ENCODE measurements around the gene MDM2.

The MDM2 gene

DNA sequence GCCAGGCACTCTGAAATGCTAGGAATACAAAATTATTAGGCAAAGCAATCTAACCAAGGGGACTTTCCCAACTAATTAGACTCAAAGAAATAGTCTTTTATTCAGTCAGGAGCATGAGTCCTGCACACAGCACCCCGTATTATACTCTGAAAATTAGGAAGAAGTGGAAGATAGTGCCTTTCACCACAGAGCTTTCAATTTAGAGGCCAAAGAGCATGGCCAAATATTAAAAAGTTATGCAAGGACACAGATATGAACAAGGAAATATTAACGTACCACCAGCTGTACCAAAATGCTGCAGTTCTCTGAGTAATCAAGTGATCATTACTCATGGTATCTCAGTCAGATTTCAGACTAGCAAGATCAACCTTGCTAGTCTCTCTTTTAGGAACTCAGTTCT lies 22.6 kb upstream of the MDM2 start:
- Histone ChIP-seq H3K9me3 (ENCODE audit: control insufficient read depth, low read length) (no peaks in the 10 kb centered on the region), H3K4me1 (ENCODE audit: control insufficient read depth, insufficient read depth, low read length) (no peaks in the 10 kb centered on the region), H3K36me3 (ENCODE audit: control insufficient read depth, insufficient read depth, low read length) (no peaks in the 10 kb centered on the region), H3K27me3 (ENCODE audit: control insufficient read depth, insufficient read depth, low read length, poor library complexity, severe bottlenecking) (no peaks in the 10 kb centered on the region), H3K27ac (ENCODE audit: insufficient read depth, low read depth, low read length, poor library complexity, severe bottlenecking) (no peak overlapping the region), H3K4me3 (ENCODE audit: insufficient read depth, low read depth, low read length) (no peak overlapping the region)
- WGBS, 2 experiments: 90 to 93% methylated on average over 2 of the region's 2 CpGs

GRCh38 chr12:68785823-68786222 lies 22.2 kb upstream of the MDM2 start:
- Histone ChIP-seq H3K9me3 (ENCODE audit: control insufficient read depth, low read length) (no peaks in the 10 kb centered on the region), H3K4me1 (ENCODE audit: control insufficient read depth, insufficient read depth, low read length) (no peaks in the 10 kb centered on the region), H3K4me3 (ENCODE audit: insufficient read depth, low read depth, low read length) (no peak overlapping the region), H3K27me3 (ENCODE audit: control insufficient read depth, insufficient read depth, low read length, poor library complexity, severe bottlenecking) (no peaks in the 10 kb centered on the region), H3K27ac (ENCODE audit: insufficient read depth, low read depth, low read length, poor library complexity, severe bottlenecking) (no peak overlapping the region), H3K36me3 (ENCODE audit: control insufficient read depth, insufficient read depth, low read length) (no peaks in the 10 kb centered on the region)
- 94 to 95% methylated on average over 4 to 5 of the region's 5 CpGs for WGBS, 2 experiments

GRCh38 chr12:68786929-68787328 lies 21.0 kb upstream of the MDM2 start:
- Histone ChIP-seq H3K4me1 (ENCODE audit: control insufficient read depth, insufficient read depth, low read length) (no peaks in the 10 kb centered on the region), H3K9me3 (ENCODE audit: control insufficient read depth, low read length) (no peaks in the 10 kb centered on the region), H3K36me3 (ENCODE audit: control insufficient read depth, insufficient read depth, low read length) (no peaks in the 10 kb centered on the region), H3K27ac (ENCODE audit: insufficient read depth, low read depth, low read length, poor library complexity, severe bottlenecking) (no peak overlapping the region), H3K4me3 (ENCODE audit: insufficient read depth, low read depth, low read length) (no peak overlapping the region), H3K27me3 (ENCODE audit: control insufficient read depth, insufficient read depth, low read length, poor library complexity, severe bottlenecking) (no peaks in the 10 kb centered on the region)
- 100% methylated on average over 2 of the region's 2 CpGs for WGBS, 2 experiments

DNA sequence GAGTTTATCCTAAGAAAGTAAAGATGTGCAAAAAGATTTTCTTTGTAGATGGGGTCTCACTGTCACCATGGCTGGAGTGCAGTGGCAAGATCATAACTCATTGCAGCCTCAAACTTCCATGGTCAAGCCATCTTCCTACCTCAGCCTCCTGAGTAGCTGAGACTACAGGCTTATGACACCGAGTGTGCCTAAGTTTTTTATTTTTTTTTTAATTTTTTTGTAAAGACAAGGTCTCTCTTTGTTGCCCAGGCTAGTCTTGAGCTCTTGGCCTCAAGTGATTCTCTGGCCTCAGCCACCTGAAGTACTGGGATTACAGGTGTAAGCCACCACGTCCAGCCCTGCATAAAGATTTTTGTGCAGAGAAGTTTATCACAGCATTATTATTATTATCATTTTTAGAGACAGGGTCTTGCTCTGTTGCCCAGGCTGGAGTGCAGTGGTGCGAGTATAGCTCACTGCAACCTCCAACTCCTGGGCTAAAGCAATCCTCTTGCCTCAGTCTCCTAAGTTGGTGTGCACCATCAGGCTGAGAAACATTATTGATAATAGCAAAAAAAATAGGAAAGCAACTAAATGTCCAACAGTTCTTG lies 19.3 kb upstream of the MDM2 start:
- 87 to 94% methylated on average over 3 of the region's 3 CpGs for WGBS, 2 experiments
- H3K36me3 ChIP-seq (ENCODE audit: control insufficient read depth, insufficient read depth, low read length): no peaks in the 10 kb centered on the region

DNA sequence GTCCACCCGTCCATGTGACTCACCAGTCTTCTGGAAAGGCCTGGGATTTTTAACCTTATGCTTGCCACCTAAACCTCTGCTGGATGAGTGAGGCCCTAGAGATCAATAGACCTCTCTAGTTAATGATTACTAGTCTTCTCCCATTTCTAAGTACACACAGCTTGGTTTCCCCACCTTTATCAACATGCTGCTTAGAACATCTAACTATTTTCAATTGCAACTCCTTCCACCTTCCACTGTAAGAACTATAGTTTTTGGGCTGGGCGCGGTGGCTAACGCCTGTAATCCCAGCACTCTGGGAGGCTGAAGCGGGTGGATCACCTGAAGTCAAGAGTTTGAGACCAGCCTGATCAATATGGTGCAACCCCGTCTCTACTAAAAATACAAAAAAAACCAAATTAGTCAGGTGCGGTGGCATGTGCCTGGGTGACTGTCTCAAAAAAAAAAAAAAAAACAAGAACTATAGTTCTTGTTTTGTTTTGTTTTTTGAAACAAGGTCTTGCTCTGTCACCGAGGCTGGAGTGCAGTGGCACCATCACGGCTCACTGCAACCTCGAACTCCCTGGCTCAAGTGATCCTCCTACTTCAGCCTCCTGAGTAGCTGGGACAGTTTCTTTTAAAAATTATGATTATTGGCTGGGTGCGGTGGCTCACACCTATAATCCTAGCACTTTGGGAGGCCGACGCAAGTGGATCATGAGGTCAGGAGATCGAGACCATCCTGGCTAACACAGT lies 18.7 kb upstream of the MDM2 start:
- Histone ChIP-seq H3K4me1 (ENCODE audit: control insufficient read depth, insufficient read depth, low read length) (no peaks in the 10 kb centered on the region), H3K4me3 (ENCODE audit: insufficient read depth, low read depth, low read length) (no peak overlapping the region), H3K9me3 (ENCODE audit: control insufficient read depth, low read length) (no peaks in the 10 kb centered on the region), H3K27me3 (ENCODE audit: control insufficient read depth, insufficient read depth, low read length, poor library complexity, severe bottlenecking) (no peaks in the 10 kb centered on the region), H3K36me3 (ENCODE audit: control insufficient read depth, insufficient read depth, low read length) (no peaks in the 10 kb centered on the region), H3K27ac (ENCODE audit: insufficient read depth, low read depth, low read length, poor library complexity, severe bottlenecking) (no peak overlapping the region)
- WGBS, 2 experiments: 95% methylated on average over 12 to 14 of the region's 14 CpGs

More for the DNA sequence above, 19.3 kb upstream of the MDM2 start:
- no peak overlapping the region for H3K27ac ChIP-seq (ENCODE audit: insufficient read depth, low read depth, low read length, poor library complexity, severe bottlenecking)
- no peak overlapping the region for H3K4me3 ChIP-seq (ENCODE audit: insufficient read depth, low read depth, low read length)
- no peaks in the 10 kb centered on the region for H3K27me3 ChIP-seq (ENCODE audit: control insufficient read depth, insufficient read depth, low read length, poor library complexity, severe bottlenecking)
- H3K4me1 ChIP-seq (ENCODE audit: control insufficient read depth, insufficient read depth, low read length): no peaks in the 10 kb centered on the region
- no peaks in the 10 kb centered on the region for H3K9me3 ChIP-seq (ENCODE audit: control insufficient read depth, low read length)

DNA sequence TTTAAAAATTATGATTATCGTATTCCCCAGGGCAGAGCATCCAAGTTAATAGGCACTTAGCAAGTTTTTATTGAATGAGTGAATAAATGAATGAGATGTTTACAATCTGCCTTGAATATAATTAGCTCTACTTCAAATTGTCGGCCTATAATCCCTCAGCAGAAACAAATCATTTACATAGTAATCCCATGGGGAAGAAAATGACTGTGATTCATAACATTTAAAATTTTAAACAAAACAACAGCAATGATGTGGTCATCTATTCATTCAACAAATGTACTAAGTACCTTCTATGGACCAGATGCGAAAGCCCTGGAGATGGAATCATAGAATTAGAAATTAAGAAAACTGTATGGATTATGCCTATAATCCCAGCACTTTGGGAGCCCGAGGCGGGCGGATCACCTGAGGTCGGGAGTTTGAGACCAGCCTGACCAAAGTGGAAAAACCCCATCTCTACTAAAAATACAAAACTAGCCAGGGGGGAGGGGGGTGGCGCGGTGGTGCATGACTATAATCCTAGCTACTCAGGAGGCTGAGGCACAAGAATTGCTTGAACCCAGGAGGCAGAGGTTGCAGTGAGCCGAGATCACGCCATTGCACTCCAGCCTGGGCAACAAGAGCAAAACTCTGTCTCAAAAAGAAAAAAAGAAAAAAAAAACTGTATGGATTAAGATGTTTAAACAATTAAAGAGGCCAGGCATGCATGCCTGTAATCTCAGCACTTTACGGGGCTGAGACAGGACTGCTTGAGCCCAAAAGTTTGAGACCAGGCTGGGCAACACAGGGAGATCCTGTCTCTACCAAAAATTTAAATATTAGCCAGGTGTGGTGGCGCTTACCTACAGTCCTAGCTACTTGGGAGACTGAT lies 17.7 kb upstream of the MDM2 start:
- 93 to 94% methylated on average over 8 to 13 of the region's 13 CpGs for WGBS, 2 experiments

GRCh38 chr12:68790952-68791234 lies 17.1 kb upstream of the MDM2 start:
- Histone ChIP-seq H3K4me3 (ENCODE audit: insufficient read depth, low read depth, low read length) (no peak overlapping the region), H3K36me3 (ENCODE audit: control insufficient read depth, insufficient read depth, low read length) (no peaks in the 10 kb centered on the region), H3K4me1 (ENCODE audit: control insufficient read depth, insufficient read depth, low read length) (no peaks in the 10 kb centered on the region), H3K27ac (ENCODE audit: insufficient read depth, low read depth, low read length, poor library complexity, severe bottlenecking) (no peak overlapping the region), H3K27me3 (ENCODE audit: control insufficient read depth, insufficient read depth, low read length, poor library complexity, severe bottlenecking) (no peaks in the 10 kb centered on the region), H3K9me3 (ENCODE audit: control insufficient read depth, low read length) (no peaks in the 10 kb centered on the region)
- WGBS, 2 experiments: 60 to 64% methylated on average over 3 of the region's 3 CpGs

More for the DNA sequence above, 17.7 kb upstream of the MDM2 start:
- Histone ChIP-seq H3K4me3 (ENCODE audit: insufficient read depth, low read depth, low read length) (no peak overlapping the region), H3K9me3 (ENCODE audit: control insufficient read depth, low read length) (no peaks in the 10 kb centered on the region), H3K27me3 (ENCODE audit: control insufficient read depth, insufficient read depth, low read length, poor library complexity, severe bottlenecking) (no peaks in the 10 kb centered on the region), H3K4me1 (ENCODE audit: control insufficient read depth, insufficient read depth, low read length) (no peaks in the 10 kb centered on the region), H3K36me3 (ENCODE audit: control insufficient read depth, insufficient read depth, low read length) (no peaks in the 10 kb centered on the region), H3K27ac (ENCODE audit: insufficient read depth, low read depth, low read length, poor library complexity, severe bottlenecking) (no peak overlapping the region)

- H3K36me3 ChIP-seq (ENCODE audit: control insufficient read depth, insufficient read depth, low read length): no peaks in the 10 kb centered on the region
- H3K4me3 ChIP-seq (ENCODE audit: insufficient read depth, low read depth, low read length): no peak overlapping the region
- no peaks in the 10 kb centered on the region for H3K9me3 ChIP-seq (ENCODE audit: control insufficient read depth, low read length)
- no peaks in the 10 kb centered on the region for H3K4me1 ChIP-seq (ENCODE audit: control insufficient read depth, insufficient read depth, low read length)
- H3K27me3 ChIP-seq (ENCODE audit: control insufficient read depth, insufficient read depth, low read length, poor library complexity, severe bottlenecking): no peaks in the 10 kb centered on the region
- 96 to 100% methylated on average over 1 of the region's 2 CpGs for WGBS, 2 experiments
- no peak overlapping the region for H3K27ac ChIP-seq (ENCODE audit: insufficient read depth, low read depth, low read length, poor library complexity, severe bottlenecking)
Measured at GRCh38 chr12:68791897-68792481, 16.0 kb upstream of the MDM2 start.

- 70 to 77% methylated on average over 2 of the region's 2 CpGs for WGBS, 2 experiments
- H3K36me3 ChIP-seq (ENCODE audit: control insufficient read depth, insufficient read depth, low read length): no peaks in the 10 kb centered on the region
- H3K27me3 ChIP-seq (ENCODE audit: control insufficient read depth, insufficient read depth, low read length, poor library complexity, severe bottlenecking): no peaks in the 10 kb centered on the region
- no peak overlapping the region for H3K4me3 ChIP-seq (ENCODE audit: insufficient read depth, low read depth, low read length)
- no peaks in the 10 kb centered on the region for H3K9me3 ChIP-seq (ENCODE audit: control insufficient read depth, low read length)
- no peaks in the 10 kb centered on the region for H3K4me1 ChIP-seq (ENCODE audit: control insufficient read depth, insufficient read depth, low read length)
- H3K27ac ChIP-seq (ENCODE audit: insufficient read depth, low read depth, low read length, poor library complexity, severe bottlenecking): no peak overlapping the region
Measured at GRCh38 chr12:68792952-68793351, 15.0 kb upstream of the MDM2 start.

GRCh38 chr12:68793436-68793835 lies 14.5 kb upstream of the MDM2 start:
- Histone ChIP-seq H3K4me1 (ENCODE audit: control insufficient read depth, insufficient read depth, low read length) (no peaks in the 10 kb centered on the region), H3K4me3 (ENCODE audit: insufficient read depth, low read depth, low read length) (no peak overlapping the region), H3K9me3 (ENCODE audit: control insufficient read depth, low read length) (no peaks in the 10 kb centered on the region), H3K27me3 (ENCODE audit: control insufficient read depth, insufficient read depth, low read length, poor library complexity, severe bottlenecking) (no peaks in the 10 kb centered on the region), H3K36me3 (ENCODE audit: control insufficient read depth, insufficient read depth, low read length) (no peaks in the 10 kb centered on the region), H3K27ac (ENCODE audit: insufficient read depth, low read depth, low read length, poor library complexity, severe bottlenecking) (no peak overlapping the region)
- 91 to 95% methylated on average over 4 of the region's 4 CpGs for WGBS, 2 experiments

Measured in ectodermal cell (in vitro differentiated cells).